SIG-M5 (cell line): ENCODE measurements around the gene MEIS2.

ENCODE experiments used
- DNase-seq: peaks from one replicate; lab custom pipeline; 2025; lab: John Stamatoyannopoulos, UW

The MEIS2 gene

DNA sequence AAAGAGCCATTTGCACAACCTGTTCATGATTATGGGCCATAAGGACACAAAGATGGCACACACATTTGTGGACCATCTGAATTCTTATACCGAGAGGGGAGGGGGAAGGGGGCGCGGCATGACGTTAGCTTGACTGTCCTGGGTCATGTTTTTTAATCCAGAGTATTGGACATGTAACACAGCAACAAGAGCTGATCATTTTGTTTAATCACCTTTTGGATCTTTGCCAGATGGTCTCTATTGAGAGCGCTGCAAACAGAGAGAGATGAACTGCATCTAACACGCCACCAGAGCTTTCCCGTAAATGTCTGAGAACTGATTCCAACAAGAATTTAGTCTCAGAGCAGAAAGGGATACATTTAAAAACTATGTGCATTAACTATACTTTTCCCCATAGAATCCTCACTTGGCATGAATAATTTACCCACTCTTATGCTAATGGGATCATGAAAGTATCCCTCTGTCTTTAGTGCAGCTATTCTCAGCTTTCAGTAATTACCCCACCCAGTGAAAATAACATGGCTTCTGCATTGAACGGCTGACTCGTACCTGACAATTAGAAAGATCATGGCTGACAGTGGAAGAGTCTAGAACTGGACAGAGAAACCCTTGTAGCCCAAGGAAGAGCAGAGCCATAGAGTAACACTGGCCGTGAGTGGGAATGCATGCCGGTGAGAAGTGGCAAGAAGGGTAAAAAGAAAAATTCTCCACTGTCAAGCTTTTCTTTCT is 22.6 kb downstream of the MEIS2 start:
- no peak for DNase-seq

DNA sequence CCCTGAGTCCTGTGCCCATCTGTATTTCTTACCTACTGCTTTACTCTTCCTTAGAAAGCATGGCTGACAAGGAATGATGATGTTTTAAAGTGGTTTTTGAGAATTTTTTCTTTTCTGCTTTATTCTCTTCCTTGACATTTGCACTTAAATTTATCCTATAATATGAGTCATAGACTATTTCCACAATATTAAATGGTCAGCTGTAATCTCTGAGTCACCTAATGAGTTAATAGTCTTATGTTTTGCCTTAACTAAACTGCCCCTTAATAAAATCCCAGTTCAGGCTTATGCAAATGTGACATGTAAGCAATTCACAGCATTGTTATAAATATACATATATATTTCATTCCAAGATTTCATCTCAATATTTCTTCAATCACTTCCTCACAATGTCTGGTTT is 23.8 kb downstream of the MEIS2 start:
- no peak for DNase-seq

GRCh38 chr15:37075777-37076176 is 24.6 kb downstream of the MEIS2 start:
- no peak for DNase-seq

DNA sequence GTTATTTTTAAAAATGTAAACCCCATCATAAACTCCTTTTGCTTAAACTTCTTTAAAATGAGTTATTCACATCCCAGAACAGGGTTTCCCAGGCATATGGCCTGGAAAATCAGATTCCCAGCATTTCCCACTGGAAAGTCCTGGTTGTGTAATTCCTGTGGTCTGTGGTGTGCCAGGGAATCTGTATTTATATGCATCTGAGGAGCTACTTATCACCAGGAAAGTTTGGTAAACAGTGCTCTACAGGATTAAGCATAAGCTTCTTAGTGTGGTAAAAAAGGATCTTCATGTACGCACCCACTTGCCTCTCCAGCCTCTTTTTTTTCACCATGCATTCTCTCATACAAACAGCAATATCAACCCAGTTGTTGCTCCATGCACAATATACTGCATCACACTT is 28.2 kb downstream of the MEIS2 start:
- DNase-seq = no peak

- no peak for DNase-seq
Measured at GRCh38 chr15:37071134-37071533, 29.2 kb downstream of the MEIS2 start.

GRCh38 chr15:37070686-37071085 is 29.7 kb downstream of the MEIS2 start:
- DNase-seq = no peak

- DNase-seq = no peak
Measured at GRCh38 chr15:37061996-37062395, 38.4 kb downstream of the MEIS2 start.

DNA sequence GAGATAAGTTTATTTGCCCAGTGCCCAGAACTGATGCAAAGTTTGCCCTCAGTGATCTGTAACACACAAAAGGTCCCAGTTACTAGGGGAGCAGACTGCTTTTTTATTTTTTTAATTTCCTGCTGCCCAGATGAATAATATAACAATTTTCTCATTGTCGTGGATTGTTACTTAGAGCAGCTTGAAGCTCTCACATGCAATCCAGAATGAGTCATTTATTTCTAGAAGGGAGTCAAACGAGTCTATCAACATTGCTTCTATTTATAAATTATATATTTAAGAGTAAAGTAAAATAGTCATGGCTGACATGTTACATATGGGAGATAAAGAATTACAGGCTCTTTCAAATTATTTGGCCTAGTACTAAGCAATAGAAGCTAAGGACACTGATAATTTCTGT is 41.3 kb downstream of the MEIS2 start:
- DNase-seq = no peak

GRCh38 chr15:37058316-37058985 is 41.9 kb downstream of the MEIS2 start:
- DNase-seq = no peak

GRCh38 chr15:37057831-37058230 is 42.5 kb downstream of the MEIS2 start:
- no peak for DNase-seq

DNA sequence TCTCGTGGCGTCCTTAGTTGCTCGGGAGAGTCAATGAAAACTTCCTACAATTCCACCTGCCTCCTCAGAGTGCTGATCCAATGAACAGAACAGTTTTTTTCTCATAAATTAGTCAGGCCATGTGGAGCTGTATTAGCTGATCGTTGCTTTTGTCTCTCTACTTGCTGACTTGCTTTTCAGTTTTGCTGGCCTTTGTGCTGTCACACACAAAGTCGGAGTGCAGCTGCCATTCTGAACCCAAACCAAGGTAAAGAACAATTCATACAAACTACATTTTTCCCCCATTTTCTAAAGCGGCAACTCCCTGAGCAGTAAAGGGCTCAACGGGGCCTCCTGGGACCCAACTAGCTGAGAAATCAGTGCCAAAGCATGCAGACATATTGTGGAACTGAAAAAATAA is 43.1 kb downstream of the MEIS2 start:
- no peak for DNase-seq

GRCh38 chr15:37056177-37057121 is 43.9 kb downstream of the MEIS2 start:
- no peak for DNase-seq

DNA sequence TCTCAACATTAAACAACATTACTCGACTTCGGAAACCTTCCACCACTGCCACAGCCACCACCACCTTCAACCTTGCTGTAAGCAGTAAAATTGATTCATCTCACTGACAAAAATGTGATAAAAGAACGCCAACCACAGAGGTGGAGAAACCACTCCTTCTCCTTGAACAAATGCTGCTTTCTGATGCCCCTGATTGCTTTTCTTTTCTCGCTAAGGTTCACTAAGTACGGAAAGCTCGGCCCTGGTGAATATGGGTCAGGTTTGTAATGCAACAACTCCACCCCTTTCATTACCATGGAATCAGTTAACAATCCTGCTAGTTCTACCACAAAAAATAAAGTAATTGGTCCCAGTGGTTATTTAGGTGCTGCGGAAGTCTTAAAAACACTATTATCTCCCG is 44.9 kb downstream of the MEIS2 start:
- no peak for DNase-seq

DNA sequence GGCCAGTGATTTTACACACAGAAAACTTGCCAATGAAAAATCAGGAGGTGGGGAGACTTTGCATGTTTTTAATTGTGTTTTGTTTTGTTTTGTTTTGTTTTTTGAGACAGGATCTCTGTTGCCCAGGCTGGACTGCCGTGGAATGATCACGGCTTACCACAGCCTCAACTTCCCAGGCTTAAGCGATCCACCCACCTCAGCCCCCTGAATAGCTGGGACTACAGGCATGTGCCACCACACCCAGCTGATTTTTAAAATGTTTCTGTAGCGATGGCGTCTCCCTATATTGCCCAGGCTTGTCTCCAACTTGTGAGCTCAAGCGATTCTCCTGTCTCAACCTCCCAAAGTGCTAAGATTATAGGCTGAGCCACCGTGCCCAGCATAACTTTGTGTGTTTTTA is 46.0 kb downstream of the MEIS2 start:
- no peak for DNase-seq

DNA sequence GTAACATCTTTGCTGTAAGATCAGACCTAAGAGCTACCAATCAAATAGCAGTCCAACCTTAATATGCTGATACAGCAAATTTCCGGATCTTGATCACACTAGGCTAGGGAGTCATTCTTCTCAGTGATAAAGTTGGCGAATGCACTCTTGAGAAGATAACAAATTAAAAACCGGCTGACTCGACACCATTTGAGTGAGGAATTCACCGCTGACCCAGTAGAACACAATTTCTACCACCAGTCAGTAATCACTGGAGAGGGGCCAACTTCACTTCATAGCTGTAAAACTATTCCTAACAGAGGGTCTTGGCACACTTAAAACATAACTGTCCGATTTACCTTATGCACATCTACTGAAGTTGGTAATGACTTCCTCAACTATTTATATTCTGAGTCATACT is 47.2 kb downstream of the MEIS2 start:
- no peak for DNase-seq

DNA sequence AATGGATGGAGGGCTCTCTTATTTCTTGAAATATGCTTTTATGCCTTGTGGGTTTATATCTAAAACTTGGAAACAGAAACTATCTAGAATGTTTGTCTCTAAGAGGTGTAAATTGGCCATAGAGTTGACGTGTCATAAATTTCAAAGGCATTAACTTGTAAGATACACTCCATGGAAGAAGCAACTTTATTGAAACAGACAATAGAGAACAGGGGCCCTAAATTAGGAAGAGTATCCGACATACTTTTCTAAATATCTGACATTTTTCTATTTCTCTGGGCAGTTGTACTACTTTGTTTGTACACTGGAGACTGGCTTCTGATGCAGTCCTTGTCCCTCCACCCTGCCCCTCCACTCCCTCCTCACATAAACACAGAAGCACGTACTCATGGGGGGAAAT is 50.0 kb downstream of the MEIS2 start:
- no peak for DNase-seq

GRCh38 chr15:37046876-37047614 is 53.3 kb downstream of the MEIS2 start:
- no peak for DNase-seq

- no peak for DNase-seq
Measured at GRCh38 chr15:37045859-37046740, 54.2 kb downstream of the MEIS2 start.

GRCh38 chr15:37044915-37045648 is 55.3 kb downstream of the MEIS2 start:
- DNase-seq = no peak

GRCh38 chr15:37041836-37042235 is 58.5 kb downstream of the MEIS2 start:
- DNase-seq = no peak
